Left colon (tissue), 2 donors: ENCODE measurements around the gene FN3K. TPM values are rescaled to one million over a fixed set of nuclear protein-coding genes. Genes with fewer than 3 reads are reported as not detected.

Experiments
- ATAC-seq: fragments of 200-7000 bp; cut with Tn5 transposase; one replicate; pipeline ENCODE4 v1.9.1; 2020; ENCODE audit warnings: mild to moderate bottlenecking, moderate library complexity
- DNase-seq, 2 donors: peaks; one replicate each; pipeline ENCODE4 v3.0.0-alpha.2; 2020
- intact Hi-C, 2 donors: fragments of 100-400 bp; cut with DNase I in 1 of 2; cut with micrococcal nuclease in 1 of 2; formaldehyde crosslinking; loops; one replicate each; pipeline versions ENCODE4 v1.11.2 to v1.14.0; 2022; cut with DNase I, micrococcal nuclease
- total RNA-seq, 2 donors: library from RNA; stranded (reverse); fragmentation: NEBNext Ultra II Directional; extraction: Animal tissue kit (Norgen Biotek cat#: 25700); gene quantifications; one replicate each; pipeline ENCODE4 v1.2.1, GENCODE V29; 2021
- donor health status: DM: no; HTN: no; CAD: no.
- donor health status: DM: yes; HTN: yes; CAD: no.

The FN3K gene
- total RNA-seq, 2 donors from 2014 or later = 48.3 to 63.1 TPM

- intact Hi-C loops = no loop called here
These were observed 33.0 kb upstream of the FN3K start for GRCh38 chr17:82702231-82702927.

GRCh38 chr17:82703036-82703745 lies 32.2 kb upstream of the FN3K start:
- no peak for ATAC-seq
- intact Hi-C loops = no loop called here
- DNase-seq = peak in 1 of 2 donors; percentile 56

More at GRCh38 chr17:82702231-82702927, 33.0 kb upstream of the FN3K start:
- ATAC-seq = peak; percentile 62
- peak; percentile 79 to 80 for DNase-seq

- DNase-seq = peak; percentile 90 to 93
- ATAC-seq = peak; percentile 79
- intact Hi-C loops = no loop called here
These were observed 31.2 kb upstream of the FN3K start for GRCh38 chr17:82703935-82704865.

- DNase-seq (no peak), ATAC-seq (no peak)
- intact Hi-C loops = no loop called here
These were observed 30.5 kb upstream of the FN3K start for GRCh38 chr17:82704886-82705285.

- ATAC-seq (no peak), DNase-seq (no peak)
- intact Hi-C loops = no loop called here
These were observed 29.7 kb upstream of the FN3K start for GRCh38 chr17:82705756-82706155.

GRCh38 chr17:82709024-82709675 lies 26.3 kb upstream of the FN3K start:
- peak; percentile 39 for ATAC-seq
- intact Hi-C loops = no loop called here
- no peak for DNase-seq

GRCh38 chr17:82709676-82710498 lies 25.5 kb upstream of the FN3K start:
- intact Hi-C loops = no loop called here
- no peak for DNase-seq
- ATAC-seq = no peak

GRCh38 chr17:82710499-82711232 lies 24.7 kb upstream of the FN3K start:
- intact Hi-C loops = no loop called here
- DNase-seq (no peak), ATAC-seq (peak; percentile 30)

- intact Hi-C loops = no loop called here
- ATAC-seq (no peak), DNase-seq (no peak)
These were observed 22.2 kb upstream of the FN3K start for GRCh38 chr17:82713071-82713723.

- intact Hi-C loops = no loop called here
- peak; percentile 89 for ATAC-seq
- DNase-seq = peak; percentile 97 to 98
These were observed 19.0 kb upstream of the FN3K start, which contains the start of gene FN3KRP for GRCh38 chr17:82716203-82717010. FN3KRP (plus strand) TSS chr17:82716706; CDS start chr17:82716756, 50 bp downstream.

- intact Hi-C loops = no loop called here
- no peak for ATAC-seq
- no peak for DNase-seq
These were observed 16.3 kb upstream of the FN3K start for GRCh38 chr17:82718986-82719685.

GRCh38 chr17:82720204-82720603 lies 15.2 kb upstream of the FN3K start:
- ATAC-seq (no peak), DNase-seq (no peak)
- intact Hi-C loops = no loop called here

- ATAC-seq = no peak
- DNase-seq = no peak
- intact Hi-C loops = no loop called here
These were observed 12.9 kb upstream of the FN3K start for GRCh38 chr17:82722341-82723013.

- ATAC-seq (no peak), DNase-seq (no peak)
- intact Hi-C loops = no loop called here
These were observed 12.1 kb upstream of the FN3K start for GRCh38 chr17:82723169-82723807.
